GM12892 (cell line): Measurements from ENCODE around the gene SMAP2.
"Not testable (repeated sequence)": the region's sequence is repeated elsewhere in the genome, so short reads cannot be mapped to it uniquely, and the experiment has no call there.

ENCODE experiments used
- POLR2A ChIP-seq: IDR thresholded peaks from 2 replicates; pipeline ENCODE4 v1.6.1; 2011; ENCODE audit warnings: low read depth, low read length, control low read depth
- POLR2AphosphoS5 ChIP-seq: IDR thresholded peaks from 2 replicates; pipeline ENCODE4 v1.6.1; 2011; ENCODE audit warnings: low read depth, low read length, control low read depth
- TAF1 ChIP-seq: IDR thresholded peaks from 2 replicates; pipeline ENCODE4 v1.6.1; 2011; ENCODE audit warnings: low read depth, mild to moderate bottlenecking, control low read depth, low read length, borderline replicate concordance

DNA sequence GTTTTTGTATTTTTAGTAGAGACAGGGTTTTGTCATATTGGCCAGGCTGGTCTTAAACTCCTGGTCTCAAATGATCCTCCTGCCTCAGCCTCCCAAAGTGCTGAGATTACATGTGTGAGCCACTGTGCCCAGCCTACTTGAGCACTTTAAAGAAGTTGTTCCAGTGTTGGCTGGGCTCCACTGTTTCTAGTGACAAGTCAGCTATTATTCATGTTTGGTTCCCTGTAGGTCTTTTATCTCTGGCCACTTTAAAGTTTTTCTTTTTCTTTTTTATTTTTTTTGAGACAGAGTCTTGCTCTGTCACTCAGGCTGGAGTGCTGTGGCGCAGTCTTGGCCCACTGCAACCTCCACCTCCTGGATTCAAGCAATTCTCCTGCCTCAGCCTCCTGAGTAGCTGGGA lies 42.1 kb upstream of the SMAP2 start:
- TF ChIP-seq POLR2A, TAF1, POLR2AphosphoS5: not testable (repeated sequence)
